CD14-positive monocyte (primary cell): Measurements from ENCODE around the gene PLXNC1. TPM values are rescaled to one million over a fixed set of nuclear protein-coding genes. Genes with fewer than 3 reads are reported as not detected.

Experiments used
- DNase-seq, 3 donors: peaks; one replicate each; pipeline ENCODE4 v3.0.0-alpha.2; 2011 to 2022
- H2AFZ ChIP-seq: 2 replicates; pipeline ENCODE4 v1.6.0; 2012; ENCODE audit warnings: mild to moderate bottlenecking, low read depth, low read length, inconsistent platforms; ENCODE audit not compliant: insufficient read depth, poor library complexity, severe bottlenecking
- H3K27ac ChIP-seq, 2 donors: 1 replicate in 1 of 2; 2 replicates in 1 of 2; pipeline ENCODE4 v1.5.1; 2012 to 2013; ENCODE audit warnings: low read length in 2 of 2, control low read depth in 1 of 2, inconsistent platforms in 1 of 2, low read depth in 1 of 2, mild to moderate bottlenecking in 1 of 2
- H3K27me3 ChIP-seq, 2 donors: one replicate each; pipeline versions ENCODE4 v1.6.0 to v1.6.1; 2011 to 2013; ENCODE audit warnings: low read length in 2 of 2; ENCODE audit not compliant: control insufficient read depth in 2 of 2, insufficient read depth in 2 of 2
- H3K36me3 ChIP-seq, 2 donors: replicated peaks in 1 of 2; 1 replicate in 1 of 2; 2 replicates in 1 of 2; pipeline versions ENCODE4 v1.5.1 to v1.6.1; 2012 to 2013; ENCODE audit warnings: low read length in 2 of 2, control low read depth in 1 of 2, inconsistent platforms in 1 of 2, mild to moderate bottlenecking in 1 of 2; ENCODE audit not compliant: insufficient read depth in 2 of 2, control insufficient read depth in 1 of 2
- H3K4me1 ChIP-seq, 2 donors: 1 replicate in 1 of 2; 2 replicates in 1 of 2; pipeline versions ENCODE4 v1.5.1 to v1.6.1; 2012 to 2013; ENCODE audit warnings: low read length in 2 of 2, control low read depth in 1 of 2, inconsistent platforms in 1 of 2, mild to moderate bottlenecking in 1 of 2, moderate library complexity in 1 of 2; ENCODE audit not compliant: insufficient read depth in 2 of 2, control insufficient read depth in 1 of 2
- H3K4me2 ChIP-seq: replicated peaks from 2 replicates; pipeline ENCODE3; 2012; ENCODE audit warnings: low read length, moderate library complexity, mild to moderate bottlenecking; ENCODE audit not compliant: poor library complexity, severe bottlenecking; ENCODE audit errors: extremely low read depth
- H3K4me3 ChIP-seq, 3 experiments: fragments of 200-600 bp in 1 of 3; sonication (generic) in 1 of 3; replicated peaks in 1 of 3; 1 replicate in 2 of 3; 2 replicates in 1 of 3; pipeline ENCODE4 v1.5.1; 2011 to 2013; ENCODE audit warnings: low read length in 3 of 3, mild to moderate bottlenecking in 3 of 3, control low read depth in 2 of 3, low read depth in 2 of 3, inconsistent platforms in 1 of 3, moderate library complexity in 1 of 3
- H3K79me2 ChIP-seq: 2 replicates; pipeline ENCODE4 v1.6.0; 2012; ENCODE audit warnings: mild to moderate bottlenecking, control low read depth, inconsistent platforms, low read length, moderate library complexity; ENCODE audit not compliant: insufficient read depth
- H3K9ac ChIP-seq: 2 replicates; pipeline ENCODE4 v1.6.0; 2017; ENCODE audit warnings: low read length, mild to moderate bottlenecking; ENCODE audit not compliant: insufficient read depth, poor library complexity, severe bottlenecking
- H3K9me3 ChIP-seq, 2 donors: replicated peaks in 1 of 2; 1 replicate in 1 of 2; 2 replicates in 1 of 2; pipeline versions ENCODE4 v1.5.1 to v1.6.1; 2012 to 2013; ENCODE audit warnings: low read length in 2 of 2, control low read depth in 1 of 2; ENCODE audit not compliant: control insufficient read depth in 1 of 2, insufficient read depth in 1 of 2
- H4K20me1 ChIP-seq: 2 replicates; pipeline ENCODE4 v1.6.0; 2012; ENCODE audit warnings: mild to moderate bottlenecking, low read length, control low read depth, moderate library complexity; ENCODE audit not compliant: insufficient read depth
- H3K27ac Mint-ChIP-seq, 7 donors: one replicate each; pipeline ENCODE4 v1.8.0; 2020; ENCODE audit warnings: mild to moderate bottlenecking in 7 of 7, mixed read lengths in 7 of 7, moderate library complexity in 6 of 7, inconsistent platforms in 2 of 7
- H3K27me3 Mint-ChIP-seq, 3 donors: one replicate each; pipeline ENCODE4 v1.8.0; 2021 to 2022; ENCODE audit warnings: low read depth in 3 of 3, mild to moderate bottlenecking in 3 of 3, mixed read lengths in 3 of 3, moderate library complexity in 3 of 3, inconsistent platforms in 1 of 3
- H3K36me3 Mint-ChIP-seq, 2 donors: one replicate each; pipeline ENCODE4 v1.8.0; 2020; ENCODE audit warnings: mixed read lengths in 2 of 2, inconsistent platforms in 1 of 2, mild to moderate bottlenecking in 1 of 2
- H3K4me1 Mint-ChIP-seq: one replicate; pipeline ENCODE4 v1.8.0; 2020; ENCODE audit warnings: mild to moderate bottlenecking, mixed read lengths
- H3K4me3 Mint-ChIP-seq, 2 donors: one replicate each; pipeline ENCODE4 v1.8.0; 2020; ENCODE audit warnings: mild to moderate bottlenecking in 2 of 2, mixed read lengths in 2 of 2, moderate library complexity in 1 of 2
- H3K9me3 Mint-ChIP-seq, 7 donors: one replicate each; pipeline ENCODE4 v1.8.0; 2020 to 2022; ENCODE audit warnings: mixed read lengths in 7 of 7, mild to moderate bottlenecking in 6 of 7, moderate library complexity in 6 of 7, inconsistent platforms in 2 of 7
- CTCF ChIP-seq: fragments of 200-600 bp; IDR thresholded peaks from one replicate; pipeline ENCODE4 v1.8.0; 2022; ENCODE audit warnings: antibody characterized with exemption, mild to moderate bottlenecking
- WGBS: methylation state at CpG from one replicate; pipeline ENCODE4 v1.1.5; 2013; ENCODE audit warnings: missing lambda C conversion rate; ENCODE audit not compliant: insufficient coverage; 5-methylcytosine and 5-hydroxymethylcytosine counted together
- intact Hi-C, 2 donors: fragments of 100-400 bp; cut with micrococcal nuclease; formaldehyde crosslinking; loops; one replicate each; pipeline versions ENCODE4 v1.15.0 to v1.15.1; 2023
- polyA plus RNA-seq, 3 donors: library from polyadenylated mRNA; depleted of rRNA in 1 of 3; unstranded in 2 of 3; stranded (reverse) in 1 of 3; fragments of 300-500 nt in 2 of 3; fragments of >200 nt in 1 of 3; fragmentation: Illumina TruSeq in 2 of 3; gene quantifications; 1 replicate in 2 of 3; 2 replicates in 1 of 3; pipeline ENCODE4 v1.2.3, GENCODE V29; 2012 to 2021

PLXNC1 gene
- polyA plus RNA-seq, 3 donors: 14.3 to 35.2 (median 15.4) TPM

DNA sequence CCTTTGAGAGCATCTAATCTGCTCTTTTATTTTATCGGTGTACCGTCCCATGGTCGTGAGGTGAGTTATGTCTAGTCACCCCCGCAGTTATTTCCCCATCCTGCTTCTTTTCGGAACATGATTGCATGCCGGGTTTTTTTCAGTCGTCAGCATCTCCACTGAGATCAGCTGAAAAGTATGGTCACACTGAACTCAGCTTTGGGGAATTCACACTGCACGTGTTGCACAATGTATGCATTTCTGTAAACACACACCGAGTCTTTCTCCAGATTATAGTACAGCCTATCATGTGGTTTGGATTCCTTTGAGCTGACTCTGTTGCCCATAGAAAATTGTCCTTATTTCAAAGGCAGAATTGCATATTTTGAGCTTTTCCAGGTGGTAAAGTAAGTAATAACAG lies 24.6 kb downstream of the PLXNC1 start:
- H3K36me3 Mint-ChIP-seq: peaks cover 49 to 53% of the 10 kb centered on the region in 2 donors
- TF ChIP-seq CTCF: no peak
- intact Hi-C loops: loop anchor here in 1 of 2 donors (5.0 to 10.0 kb wide), 4 partner anchors 34 to 472 kb away; no protein-coding TSS in a partner anchor
- peaks cover 16% of the 10 kb centered on the region for H4K20me1 ChIP-seq
- peaks cover 52 to 53% of the 10 kb centered on the region in 2 donors for H3K4me1 ChIP-seq
- H3K36me3 ChIP-seq: peaks cover 21 to 44% of the 10 kb centered on the region in 2 donors
- H3K27me3 ChIP-seq: no peaks in the 10 kb centered on the region
- WGBS: 3% methylated on average over 6 of the region's 9 CpGs
- peak overlapping the region in 1 of 3 experiments; percentile 57 for H3K4me3 ChIP-seq
- H3K4me3 Mint-ChIP-seq: peak overlapping the region; percentile 39 to 56
- peaks cover 64% of the 10 kb centered on the region for H3K4me1 Mint-ChIP-seq
- H3K27me3 Mint-ChIP-seq: peaks cover 0 to 2% (median 0%) of the 10 kb centered on the region in 3 donors
- peak overlapping the region; percentile 95 to 97 for H3K27ac ChIP-seq
- peak overlapping the region; percentile 91 to 98 (median 96) for H3K27ac Mint-ChIP-seq
- no peak overlapping the region for H2AFZ ChIP-seq
- H3K79me2 ChIP-seq: peaks cover 34% of the 10 kb centered on the region
- peak; percentile 94 to 99 (median 96) for DNase-seq
- peak overlapping the region; percentile 67 for H3K4me2 ChIP-seq
- H3K9me3 Mint-ChIP-seq: peaks cover under 1 to 7% (median 4%) of the 10 kb centered on the region in 7 donors
- peak overlapping the region; percentile 61 for H3K9ac ChIP-seq
- peaks cover 0 to 4% of the 10 kb centered on the region in 2 donors for H3K9me3 ChIP-seq

- peak overlapping the region; percentile 61 for H3K9ac ChIP-seq
- Mint-ChIP-seq H3K4me3 (peak overlapping the region in 1 of 2 donors; percentile 65), H3K4me1 (peaks cover 60% of the 10 kb centered on the region), H3K27me3 (no peaks in the 10 kb centered on the region), H3K36me3 (peaks cover 50 to 52% of the 10 kb centered on the region in 2 donors), H3K9me3 (peaks cover 3 to 11% (median 9%) of the 10 kb centered on the region in 7 donors), H3K27ac (peak overlapping the region; percentile 91 to 98 (median 96))
- peaks cover 21 to 44% of the 10 kb centered on the region in 2 donors for H3K36me3 ChIP-seq
- peak overlapping the region in 1 of 3 experiments; percentile 57 for H3K4me3 ChIP-seq
- H4K20me1 ChIP-seq: peaks cover 8% of the 10 kb centered on the region
- peak in 2 of 3 donors; percentile 50 to 57 for DNase-seq
- peak overlapping the region; percentile 95 to 97 for H3K27ac ChIP-seq
- H3K9me3 ChIP-seq: peaks cover 5 to 8% of the 10 kb centered on the region in 2 donors
- TF ChIP-seq CTCF: no peak
- no peaks in the 10 kb centered on the region for H3K27me3 ChIP-seq
- peaks cover 26% of the 10 kb centered on the region for H3K79me2 ChIP-seq
- peak overlapping the region; percentile 67 for H3K4me2 ChIP-seq
- H3K4me1 ChIP-seq: peaks cover 54 to 57% of the 10 kb centered on the region in 2 donors
- no peak overlapping the region for H2AFZ ChIP-seq
- intact Hi-C loops: loop anchor here in 1 of 2 donors (5.0 to 10.0 kb wide), 4 partner anchors 34 to 471 kb away; no protein-coding TSS in a partner anchor
- whole genome bisulfite sequencing: 0% methylated on average over 5 of the region's 7 CpGs
Observed at GRCh38 chr12:94173660-94174265, 25.4 kb downstream of the PLXNC1 start.
